Keratinocyte (primary cell): ENCODE data around the gene ELF5.

Experiments
- CTCF ChIP-seq, 3 experiments: IDR thresholded peaks in 1 of 3; conservative IDR thresholded peaks in 1 of 3; optimal IDR thresholded peaks in 1 of 3; 2 replicates in 2 of 3; 3 replicates in 1 of 3; pipeline versions ENCODE3 to v1.5.1; 2011; ENCODE audit warnings: low read length in 3 of 3, mild to moderate bottlenecking in 3 of 3, moderate library complexity in 2 of 3, control low read depth in 1 of 3, inconsistent platforms in 1 of 3; ENCODE audit not compliant: insufficient read depth in 2 of 3; ENCODE audit errors: extremely low read depth in 1 of 3
- EZH2 ChIP-seq: IDR thresholded peaks from one replicate; pipeline ENCODE4 v1.6.1; 2012; ENCODE audit warnings: inconsistent platforms, mild to moderate bottlenecking, low read length, moderate library complexity

GRCh38 chr11:34431979-34432378 is 81.6 kb downstream of the ELF5 start:
- TF ChIP-seq EZH2 = no peak
- no peak for TF ChIP-seq CTCF (optimal IDR thresholded peaks at IDR 0.05 in 1 of 3, IDR thresholded peaks at IDR 0.05 in 1 of 3, conservative IDR thresholded peaks at IDR 0.05 in 1 of 3; ENCODE audit: extremely low read depth in 1 of 3, insufficient read depth in 2 of 3, low read length in 3 of 3)
